KOPT-K1 (cell line): ENCODE measurements around the gene CPA3.

Experiments used
- H3K27ac ChIP-seq: fragments of 200-600 bp; sonication (generic); 2 replicates; pipeline ENCODE4 v1.5.1; 2016; ENCODE audit warnings: antibody characterized with exemption, mild to moderate bottlenecking, low read depth, low read length; ENCODE audit not compliant: poor library complexity, severe bottlenecking
- H3K36me3 ChIP-seq: fragments of 200-600 bp; sonication (generic); 2 replicates; pipeline ENCODE4 v1.5.1; 2017; ENCODE audit warnings: antibody characterized with exemption, mild to moderate bottlenecking, low read length, moderate library complexity; ENCODE audit not compliant: insufficient read depth
- H3K9me3 ChIP-seq: fragments of 200-600 bp; sonication (generic); 2 replicates; pipeline ENCODE4 v1.5.1; 2017; ENCODE audit warnings: antibody characterized with exemption, low read length, mild to moderate bottlenecking; ENCODE audit not compliant: insufficient read depth, poor library complexity, severe bottlenecking

Gene CPA3

GRCh38 chr3:148865049-148865448, at the start of gene CPA3:
Gene CPA3 (plus strand): TSS chr3:148865296. CDS start chr3:148865308, 12 bp downstream.
- no peak within 1 kb of the TSS for H3K27ac ChIP-seq
- no peaks in the 10 kb centered on the region for H3K36me3 ChIP-seq
- no peaks in the 10 kb centered on the region for H3K9me3 ChIP-seq

GRCh38 chr3:148815316-148816110, 49.6 kb upstream of the CPA3 start:
- no peaks in the 10 kb centered on the region for H3K9me3 ChIP-seq
- no peaks in the 10 kb centered on the region for H3K36me3 ChIP-seq
- H3K27ac ChIP-seq, result no peak overlapping the region

GRCh38 chr3:148816427-148816826, 48.7 kb upstream of the CPA3 start:
- Histone ChIP-seq H3K36me3 (no peaks in the 10 kb centered on the region), H3K27ac (no peak overlapping the region), H3K9me3 (no peaks in the 10 kb centered on the region)

- no peak overlapping the region for H3K27ac ChIP-seq
- no peaks in the 10 kb centered on the region for H3K9me3 ChIP-seq
- H3K36me3 ChIP-seq, result no peaks in the 10 kb centered on the region
Measured at GRCh38 chr3:148816981-148817525, 48.0 kb upstream of the CPA3 start.

GRCh38 chr3:148820361-148821245, 44.5 kb upstream of the CPA3 start:
- no peak overlapping the region for H3K27ac ChIP-seq
- no peaks in the 10 kb centered on the region for H3K36me3 ChIP-seq
- no peaks in the 10 kb centered on the region for H3K9me3 ChIP-seq

GRCh38 chr3:148823026-148823425, 42.1 kb upstream of the CPA3 start:
- H3K27ac ChIP-seq, result no peak overlapping the region
- H3K9me3 ChIP-seq, result no peaks in the 10 kb centered on the region
- no peaks in the 10 kb centered on the region for H3K36me3 ChIP-seq

GRCh38 chr3:148825476-148825875, 39.6 kb upstream of the CPA3 start:
- H3K9me3 ChIP-seq, result no peaks in the 10 kb centered on the region
- no peaks in the 10 kb centered on the region for H3K36me3 ChIP-seq

GRCh38 chr3:148827585-148827984, 37.5 kb upstream of the CPA3 start, which contains the start of gene CPB1:
Gene CPB1 (plus strand): TSS chr3:148827811. CDS start chr3:148827824, 13 bp downstream.
- no peaks in the 10 kb centered on the region for H3K36me3 ChIP-seq
- no peaks in the 10 kb centered on the region for H3K9me3 ChIP-seq
- no peak within 1 kb of the TSS for H3K27ac ChIP-seq

More at GRCh38 chr3:148825476-148825875, 39.6 kb upstream of the CPA3 start:
- no peak overlapping the region for H3K27ac ChIP-seq

- Histone ChIP-seq H3K36me3 (no peaks in the 10 kb centered on the region), H3K27ac (no peak overlapping the region), H3K9me3 (no peaks in the 10 kb centered on the region)
Measured at GRCh38 chr3:148828136-148828690, 36.9 kb upstream of the CPA3 start.

GRCh38 chr3:148829926-148830325, 35.2 kb upstream of the CPA3 start:
- Histone ChIP-seq H3K9me3 (no peaks in the 10 kb centered on the region), H3K27ac (no peak overlapping the region), H3K36me3 (no peaks in the 10 kb centered on the region)

- H3K36me3 ChIP-seq, result no peaks in the 10 kb centered on the region
- H3K27ac ChIP-seq, result no peak overlapping the region
- no peaks in the 10 kb centered on the region for H3K9me3 ChIP-seq
Measured at GRCh38 chr3:148833223-148833622, 31.9 kb upstream of the CPA3 start.

- Histone ChIP-seq H3K36me3 (no peaks in the 10 kb centered on the region), H3K9me3 (no peaks in the 10 kb centered on the region), H3K27ac (no peak overlapping the region)
Measured at GRCh38 chr3:148839805-148840204, 25.3 kb upstream of the CPA3 start.

- Histone ChIP-seq H3K36me3 (no peaks in the 10 kb centered on the region), H3K27ac (no peak overlapping the region), H3K9me3 (no peaks in the 10 kb centered on the region)
Measured at GRCh38 chr3:148840451-148840850, 24.6 kb upstream of the CPA3 start.

GRCh38 chr3:148845756-148846395, 19.2 kb upstream of the CPA3 start:
- H3K9me3 ChIP-seq, result no peaks in the 10 kb centered on the region
- no peak overlapping the region for H3K27ac ChIP-seq
- no peaks in the 10 kb centered on the region for H3K36me3 ChIP-seq
